Activated CD4-positive, CD25-positive, alpha-beta regulatory T cell treated with anti-CD3 and anti-CD28 coated beads, Interleukin-2, amount 50 U/mL, for 24 hours (primary cell): ENCODE measurements around the gene TMEM108.
A peak's percentile ranks its signal among the peaks of the same experiment; 100 is the strongest.

Experiments used
- ATAC-seq, 2 donors: fragments of 150-1000 bp; cut with Tn5 transposase; one replicate each; pipeline ENCODE4 v1.10.0; 2021; ENCODE audit warnings: mild to moderate bottlenecking in 1 of 2, moderate library complexity in 1 of 2

The TMEM108 gene

DNA sequence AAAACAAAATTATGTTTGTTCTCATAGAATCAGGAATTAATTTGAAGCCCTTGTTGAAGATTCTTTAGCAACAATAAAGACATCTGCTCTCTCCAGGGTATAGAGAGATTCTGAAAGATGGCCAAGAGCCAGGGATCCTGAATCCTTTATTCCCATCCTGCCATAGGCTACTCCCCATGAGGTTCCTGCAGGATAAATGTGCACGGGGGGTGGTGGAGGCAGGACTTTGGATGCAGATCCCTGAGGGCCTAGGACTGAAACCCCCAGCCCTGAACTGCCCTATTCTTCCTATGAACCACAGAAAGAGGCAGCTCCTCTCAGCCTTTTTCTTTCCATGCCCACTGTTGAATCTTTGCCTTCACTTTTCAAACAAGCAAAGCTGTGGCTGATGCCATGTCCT lies 17.1 kb downstream of the TMEM108 start:
- ATAC-seq: no peak

DNA sequence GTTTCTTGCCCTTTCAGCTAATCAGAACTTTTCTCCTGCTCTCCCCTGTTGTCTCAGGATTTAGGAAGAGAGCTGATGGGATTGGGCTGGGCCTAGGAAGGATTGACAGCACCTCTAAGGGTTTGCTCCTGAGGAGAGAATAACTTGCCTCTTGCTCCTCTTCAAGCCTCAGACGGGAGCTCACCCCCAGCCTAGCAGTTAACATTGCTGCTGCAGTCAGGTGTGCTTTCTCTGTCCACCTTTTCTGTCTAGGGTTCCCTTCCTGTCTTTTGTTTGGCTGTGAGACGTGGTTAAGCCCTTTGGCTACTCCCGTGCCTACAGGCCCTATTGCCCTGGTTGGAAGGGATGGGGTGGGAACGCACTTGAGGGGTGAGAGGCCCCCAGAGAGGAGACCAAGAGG lies 20.1 kb downstream of the TMEM108 start:
- peak in 1 of 2 donors; percentile 21 for ATAC-seq

DNA sequence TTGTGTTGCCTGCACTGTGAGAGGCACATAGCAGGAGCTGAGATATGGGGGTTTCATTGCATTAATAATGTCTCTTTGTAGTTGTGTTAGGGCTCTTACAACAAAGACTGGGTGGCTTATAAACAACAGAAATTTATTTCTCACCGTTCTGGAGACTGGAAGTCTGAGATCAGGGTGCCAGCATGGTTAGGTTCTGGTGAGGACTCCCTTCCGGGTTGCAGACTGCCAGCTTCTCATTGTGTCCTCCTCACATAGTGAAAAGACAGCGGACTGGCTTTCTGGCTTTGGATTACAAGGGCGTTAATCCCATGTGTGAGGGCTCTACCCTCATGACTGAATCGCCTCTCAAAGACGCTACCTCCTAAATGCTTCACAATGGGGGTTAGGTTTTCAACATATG lies 20.6 kb downstream of the TMEM108 start:
- no peak for ATAC-seq

DNA sequence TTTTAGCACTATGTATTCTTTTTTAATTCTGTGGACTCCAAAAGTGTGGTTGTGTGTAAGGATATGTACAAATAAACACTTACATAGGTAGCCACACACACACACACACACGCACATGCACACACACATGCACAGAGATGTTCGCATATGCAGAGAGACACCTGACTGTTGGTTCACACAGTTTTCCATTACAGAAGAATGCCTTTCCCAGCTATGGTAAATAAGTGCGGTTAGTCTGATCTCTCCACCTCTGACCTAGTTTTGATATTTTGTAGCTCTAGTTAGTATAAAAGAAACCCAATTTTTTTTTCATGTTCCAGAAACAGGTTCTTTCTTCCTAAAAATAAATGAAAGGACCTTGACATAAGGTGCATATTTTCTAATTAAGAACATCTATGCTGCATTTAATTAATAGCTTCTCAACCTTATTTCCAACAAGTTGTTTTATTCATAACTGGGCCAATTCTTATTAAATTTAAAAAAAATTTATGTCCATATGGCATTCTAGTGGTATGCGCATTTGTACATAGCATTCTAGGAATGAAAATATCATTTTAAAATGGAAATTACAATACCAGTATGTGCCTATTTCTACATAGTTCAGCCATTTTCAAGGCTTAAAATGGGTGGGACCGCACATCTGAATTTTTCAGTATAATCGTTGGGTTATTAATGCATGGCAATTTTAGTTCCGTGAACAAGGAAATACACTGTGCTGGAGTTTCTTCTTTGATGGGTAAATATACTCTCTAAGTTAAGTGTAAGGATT lies 27.2 kb downstream of the TMEM108 start:
- ATAC-seq: no peak

DNA sequence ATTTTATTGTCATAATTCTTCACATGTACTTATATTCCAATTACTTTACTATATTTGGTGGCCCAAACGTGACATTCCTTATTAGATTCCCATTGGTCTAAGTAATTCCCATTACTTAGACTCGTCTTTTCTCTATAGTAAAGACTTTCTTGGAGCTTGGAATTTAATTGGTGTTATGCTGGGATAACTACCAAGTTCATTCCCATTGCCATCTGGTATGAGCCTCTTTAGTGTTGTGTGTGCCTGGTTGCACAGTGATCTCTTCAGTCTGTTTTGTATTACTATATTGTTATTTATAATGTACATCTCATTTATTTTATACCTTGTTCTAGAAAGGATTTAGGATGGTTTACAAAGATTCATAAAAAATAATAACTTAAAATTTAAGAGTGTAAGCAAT lies 27.8 kb downstream of the TMEM108 start:
- no peak for ATAC-seq

DNA sequence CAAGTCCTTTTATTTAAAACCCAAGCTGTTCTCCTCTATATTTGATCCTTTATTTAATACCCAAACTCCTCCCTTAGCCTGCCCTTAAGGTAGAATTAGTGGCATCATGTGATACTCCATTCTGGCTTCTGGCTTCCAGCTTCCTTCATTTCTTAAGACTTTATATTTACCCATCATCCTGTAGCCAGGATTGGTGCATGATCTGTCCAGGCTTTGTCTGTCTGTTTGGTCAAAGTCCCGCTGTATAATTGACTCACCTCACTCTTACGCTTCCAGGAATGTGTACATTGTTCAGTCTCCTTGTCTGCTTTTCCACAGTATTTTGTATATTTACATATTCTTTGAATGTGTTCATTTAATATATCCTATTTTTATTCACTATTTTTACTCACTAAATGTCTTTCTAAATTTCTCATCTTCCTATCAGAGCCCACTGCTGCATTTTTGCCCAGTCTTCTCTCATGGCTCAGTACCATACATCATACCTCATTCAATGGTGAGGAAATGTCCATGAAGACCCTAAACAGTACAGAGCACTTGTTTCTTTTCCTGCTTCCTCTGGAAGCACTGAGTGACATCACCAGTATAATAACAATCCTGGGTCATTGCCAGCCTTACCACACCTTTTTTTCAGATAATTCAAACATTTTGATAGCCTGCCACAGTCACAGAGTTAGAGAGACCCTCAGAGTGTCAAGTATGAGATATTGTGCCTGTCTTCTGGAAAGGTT lies 31.5 kb downstream of the TMEM108 start:
- no peak for ATAC-seq

DNA sequence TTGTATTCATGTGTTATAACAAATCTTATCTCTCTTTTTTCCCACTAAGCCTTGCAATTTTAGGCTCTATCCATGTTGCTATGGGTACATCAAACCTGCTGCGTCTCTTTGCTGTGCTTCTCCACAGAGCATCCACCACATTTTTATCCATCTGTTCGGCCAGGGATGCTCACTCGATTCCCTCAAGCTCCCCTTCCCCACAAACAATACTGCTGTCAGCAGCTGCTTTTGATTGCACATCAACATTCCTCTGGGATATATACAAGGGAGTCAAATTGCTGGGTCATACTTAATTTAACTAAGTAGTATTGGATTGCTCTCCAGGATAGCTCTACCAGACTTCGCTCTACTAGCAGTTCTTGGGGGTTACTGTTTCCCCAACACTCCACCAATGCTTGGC lies 36.8 kb downstream of the TMEM108 start:
- ATAC-seq: no peak

DNA sequence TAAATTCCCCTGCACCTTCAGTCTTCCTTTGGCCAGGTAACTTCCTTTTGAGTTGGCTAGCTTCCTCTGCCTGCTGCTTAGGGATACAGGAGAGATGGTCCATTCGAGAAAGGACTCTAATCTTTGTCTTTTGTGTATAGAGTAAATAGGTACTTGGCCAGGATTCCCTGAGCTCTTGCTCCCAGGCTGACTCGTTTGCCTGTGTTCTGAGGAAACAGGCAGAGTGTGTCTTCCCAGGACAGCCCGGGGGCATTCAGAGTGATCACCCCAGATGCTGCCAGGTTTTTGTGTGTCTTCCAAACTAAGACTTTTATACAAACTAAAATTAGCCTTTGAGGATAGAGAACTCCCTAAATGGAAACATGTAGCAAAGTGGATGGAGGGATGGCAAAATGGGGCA lies 39.5 kb downstream of the TMEM108 start:
- no peak for ATAC-seq

DNA sequence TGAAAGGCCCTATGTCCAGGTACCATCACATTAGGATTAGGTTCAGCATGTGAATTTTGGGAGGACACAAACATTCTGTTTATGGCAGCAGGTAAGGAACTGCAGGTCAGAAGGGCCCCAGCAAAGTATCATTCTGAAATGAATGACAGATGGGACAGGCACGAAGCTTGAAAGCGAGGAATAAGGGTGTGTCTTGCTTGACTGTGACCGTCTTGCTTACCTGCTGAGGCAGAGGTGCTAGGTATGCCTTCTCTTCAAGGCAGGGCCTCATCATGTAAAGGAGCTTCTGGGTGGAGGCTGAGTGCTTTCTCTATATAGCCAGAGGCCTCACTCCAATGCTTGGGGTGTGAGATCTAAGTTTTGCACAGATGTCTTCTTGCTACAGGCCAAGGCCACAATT lies 41.4 kb downstream of the TMEM108 start:
- ATAC-seq: no peak

DNA sequence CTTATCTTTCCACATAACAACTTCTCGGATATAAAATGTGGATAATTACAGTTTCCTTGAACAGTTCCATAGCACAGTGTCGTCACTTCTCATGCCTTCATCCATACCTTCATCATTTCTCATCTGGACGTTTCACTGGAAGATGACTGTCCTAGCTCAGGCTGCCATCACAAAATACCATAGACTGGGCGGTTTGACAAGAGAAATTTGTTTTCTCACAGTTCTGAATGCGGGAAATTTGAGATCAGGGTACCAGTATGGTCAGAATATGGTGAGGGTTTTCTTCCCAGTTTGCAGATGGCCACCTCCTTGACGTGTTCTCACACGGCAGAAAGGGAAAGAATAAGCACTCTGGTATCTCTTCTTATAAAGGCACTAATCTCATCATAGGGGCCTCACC lies 42.8 kb downstream of the TMEM108 start:
- no peak for ATAC-seq

DNA sequence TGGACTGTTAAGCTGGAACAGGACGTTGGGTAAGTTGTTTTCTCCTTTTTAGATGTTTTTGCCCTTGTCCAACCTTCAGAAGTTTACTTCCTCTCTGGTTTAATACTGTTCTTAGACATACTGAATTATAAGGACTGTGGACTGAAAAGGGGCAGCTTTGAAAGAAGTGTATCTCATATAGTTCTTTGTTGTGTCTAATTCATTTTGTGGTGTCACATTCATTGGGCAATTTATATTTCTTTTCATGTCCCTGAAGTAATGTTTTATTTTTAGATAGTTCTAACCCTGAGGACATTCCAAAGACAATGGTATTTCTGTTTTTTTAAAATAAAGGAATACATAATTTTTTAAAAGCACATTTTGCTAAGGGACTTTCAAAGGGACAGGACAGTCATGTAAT lies 45.2 kb downstream of the TMEM108 start:
- no peak for ATAC-seq

DNA sequence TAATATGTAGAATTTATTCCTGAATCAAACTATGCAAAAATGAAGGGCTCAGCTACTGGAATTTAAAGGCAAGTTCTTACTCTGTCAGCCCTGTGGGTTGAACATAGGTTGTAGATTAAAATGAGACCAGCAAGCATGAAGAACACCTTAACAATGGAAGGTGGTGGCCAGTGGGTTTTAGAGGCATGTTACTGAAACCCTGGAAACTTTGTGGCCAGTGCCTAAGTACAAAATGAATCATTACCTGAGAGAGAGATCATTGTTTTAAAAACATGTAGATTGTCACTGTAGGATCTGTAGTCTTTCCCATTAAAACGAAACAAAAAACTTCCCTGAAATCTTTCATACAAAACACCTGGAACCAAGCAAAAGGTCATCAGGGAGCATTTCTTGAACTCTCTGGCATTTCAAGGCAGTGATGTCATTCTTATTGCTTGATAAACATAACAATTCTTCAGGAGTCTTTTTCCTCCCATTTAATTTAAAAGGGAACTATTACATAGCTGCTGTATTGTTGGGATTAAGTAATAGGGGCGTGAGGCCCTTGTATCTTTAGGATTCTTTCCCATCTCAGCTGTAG lies 51.8 kb downstream of the TMEM108 start:
- ATAC-seq: no peak

DNA sequence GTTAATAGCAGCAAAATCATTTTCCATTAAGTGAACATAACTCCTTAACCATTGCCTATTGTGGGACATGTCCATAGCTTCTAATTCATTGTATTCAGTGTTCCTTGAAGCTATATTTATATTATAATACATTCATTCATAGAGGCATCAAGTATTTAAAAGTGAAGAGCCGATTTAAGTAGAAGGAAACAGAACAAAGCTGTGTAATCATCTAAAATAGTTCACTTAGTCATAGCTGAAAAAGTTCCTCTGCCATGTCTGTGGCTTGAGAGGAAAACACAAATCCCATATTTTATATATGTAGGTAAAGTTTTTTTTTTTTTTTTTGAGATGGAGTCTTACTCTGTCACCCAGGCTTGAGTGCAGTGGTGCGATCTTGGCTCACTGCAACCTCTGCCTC lies 54.5 kb downstream of the TMEM108 start:
- ATAC-seq: no peak

DNA sequence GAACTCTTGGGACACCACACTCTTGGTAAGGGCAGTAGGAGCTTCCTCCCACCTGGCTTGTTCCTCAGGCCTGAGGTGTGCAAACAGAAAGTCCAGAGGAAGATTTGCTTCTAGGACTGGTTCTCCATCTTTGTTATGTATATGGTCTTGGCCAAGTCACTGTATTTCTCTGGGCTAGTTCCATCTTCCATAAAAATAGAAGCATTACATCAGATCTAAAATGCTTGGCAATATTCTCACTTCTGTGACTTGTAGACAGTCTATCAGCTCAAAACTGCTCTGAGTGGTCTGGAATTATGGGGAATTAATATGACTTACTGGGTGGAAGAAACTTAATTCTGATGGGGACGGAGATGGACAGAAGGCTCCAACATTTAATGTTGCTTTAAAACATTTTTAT lies 55.2 kb downstream of the TMEM108 start:
- no peak for ATAC-seq

DNA sequence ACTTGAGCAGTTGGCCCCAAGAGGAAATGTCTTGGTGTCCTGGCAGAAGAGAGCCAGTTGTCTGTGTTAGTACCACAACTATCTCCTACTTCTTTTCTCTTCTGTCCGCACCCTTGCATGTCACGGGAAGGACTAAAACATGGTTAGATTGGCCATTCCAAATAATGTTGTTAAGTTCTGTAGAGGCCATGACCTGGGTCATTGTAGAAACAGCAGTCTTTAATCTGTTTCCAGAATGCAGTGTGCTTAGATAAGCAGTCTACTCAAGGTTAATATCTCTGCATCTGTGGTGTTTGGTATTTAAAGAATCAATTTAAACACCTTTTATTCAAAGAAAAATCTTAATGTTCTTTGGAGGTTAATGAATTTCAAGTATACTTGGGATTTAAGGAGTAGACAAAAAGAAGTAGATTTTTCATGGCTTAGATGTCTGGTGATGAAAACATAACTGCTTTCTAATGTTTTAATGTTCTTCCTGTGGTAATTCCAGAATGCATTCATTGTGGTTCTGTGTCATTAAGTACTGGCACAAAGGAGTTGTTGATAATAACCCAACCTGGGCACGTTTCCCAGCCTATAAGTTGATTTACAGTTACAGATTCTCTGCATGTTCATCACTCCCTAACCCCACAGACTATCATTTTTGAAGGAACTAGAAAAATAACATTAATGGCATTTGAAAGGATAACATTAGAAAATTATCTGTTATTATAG lies 58.9 kb downstream of the TMEM108 start:
- ATAC-seq: no peak

DNA sequence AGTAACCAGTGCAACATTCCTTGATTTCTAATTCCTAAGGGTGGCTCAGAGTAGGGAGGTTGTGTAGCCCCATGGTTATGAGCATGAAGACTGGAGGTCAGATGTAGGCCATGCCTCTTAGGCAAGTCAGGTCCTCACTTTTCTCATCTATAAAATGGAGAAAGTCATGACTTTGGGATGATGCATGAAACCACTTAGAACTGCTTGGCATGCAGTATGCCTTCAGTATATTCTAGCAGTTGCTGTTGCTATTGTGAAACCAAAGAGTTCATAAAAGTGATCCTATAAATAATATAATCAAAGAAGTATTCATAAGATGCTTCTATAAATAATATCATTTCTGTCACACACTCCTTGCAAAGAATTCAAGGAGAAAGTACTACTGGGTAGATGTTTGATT lies 65.5 kb downstream of the TMEM108 start:
- no peak for ATAC-seq

DNA sequence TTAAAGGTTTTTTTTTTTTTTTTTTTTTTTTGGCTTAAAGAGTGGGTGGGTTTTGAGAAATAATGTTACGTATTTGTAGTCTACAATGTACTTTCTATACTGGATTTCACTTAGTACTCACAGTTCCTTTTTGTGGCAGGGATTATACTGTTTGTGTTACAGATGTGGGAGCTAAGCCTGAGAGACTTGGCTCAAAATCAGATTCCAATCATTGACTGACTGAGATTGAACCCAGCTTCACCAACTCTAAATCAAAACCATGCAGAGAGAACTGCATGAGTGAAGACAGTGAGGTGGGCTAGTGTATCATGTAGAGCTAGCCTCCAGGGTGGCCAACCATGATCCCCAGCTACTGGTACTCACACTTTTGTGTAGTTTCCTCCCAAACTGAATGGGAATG lies 68.0 kb downstream of the TMEM108 start:
- no peak for ATAC-seq

DNA sequence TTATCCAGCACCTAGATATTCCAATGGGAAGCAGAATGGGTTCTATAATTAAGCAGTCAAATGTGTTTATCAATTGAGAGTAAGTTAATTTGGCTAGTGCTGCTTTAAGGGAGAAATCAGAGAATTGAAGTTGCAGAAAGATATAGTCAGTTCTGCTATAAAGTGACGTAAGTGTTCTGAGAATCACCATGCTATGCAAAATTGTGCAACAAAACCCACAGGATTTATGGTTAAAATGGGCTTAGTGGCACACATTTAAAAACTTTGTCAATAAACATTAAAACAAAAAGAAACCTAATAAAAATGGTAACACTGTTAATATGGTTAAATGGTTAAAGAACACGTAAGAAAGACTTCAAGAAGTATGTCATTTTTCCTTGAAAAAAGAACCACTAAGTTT lies 74.5 kb downstream of the TMEM108 start:
- no peak for ATAC-seq

DNA sequence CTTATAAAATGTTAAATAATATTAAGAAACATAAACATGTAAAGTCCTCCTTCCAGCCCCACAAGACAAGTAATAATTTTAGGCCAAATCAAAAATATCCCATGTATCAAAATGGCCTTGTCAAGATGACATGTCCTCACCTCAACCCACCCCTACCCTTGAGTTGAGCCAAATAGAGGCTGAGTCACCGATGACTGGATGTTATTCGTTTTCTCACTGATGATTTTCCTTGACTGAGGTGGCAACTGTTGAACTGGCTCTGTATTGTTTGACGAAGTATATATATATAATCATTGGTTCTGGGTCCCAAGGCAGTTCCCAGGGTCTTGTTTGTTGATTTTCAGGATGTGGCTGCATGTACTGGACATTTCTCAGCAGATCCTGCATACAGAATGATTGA lies 75.3 kb downstream of the TMEM108 start:
- no peak for ATAC-seq

DNA sequence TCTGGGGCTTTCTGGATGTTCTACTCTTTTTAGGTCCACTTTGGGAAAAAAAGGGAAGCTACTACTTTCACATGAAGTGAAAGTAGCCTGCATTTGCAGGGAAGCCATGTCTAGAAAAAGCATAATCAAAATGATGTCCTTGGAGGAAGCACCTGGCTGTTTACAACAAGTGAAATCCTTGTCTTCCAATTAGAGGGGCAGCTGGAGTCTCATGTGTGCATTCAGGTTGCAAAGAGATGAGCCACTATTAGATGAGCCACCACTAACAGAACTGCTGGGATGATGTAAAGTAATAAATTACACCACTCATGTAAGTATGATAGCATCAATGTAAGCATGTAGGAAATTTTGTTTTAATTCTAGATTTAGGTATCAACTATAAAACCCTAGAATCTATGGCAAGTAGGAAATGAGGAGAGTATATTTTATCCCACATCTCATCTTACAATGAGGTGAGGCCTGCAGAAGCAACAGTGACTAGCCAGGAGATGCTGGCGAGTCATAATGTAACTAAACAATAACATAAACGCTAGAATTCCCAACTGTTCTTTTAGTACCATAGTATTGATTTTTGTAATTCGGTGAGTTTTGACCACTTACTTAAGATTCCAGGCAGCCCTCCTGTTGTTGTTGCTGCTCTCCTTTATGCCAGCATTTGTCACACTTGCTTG lies 75.9 kb downstream of the TMEM108 start:
- no peak for ATAC-seq

DNA sequence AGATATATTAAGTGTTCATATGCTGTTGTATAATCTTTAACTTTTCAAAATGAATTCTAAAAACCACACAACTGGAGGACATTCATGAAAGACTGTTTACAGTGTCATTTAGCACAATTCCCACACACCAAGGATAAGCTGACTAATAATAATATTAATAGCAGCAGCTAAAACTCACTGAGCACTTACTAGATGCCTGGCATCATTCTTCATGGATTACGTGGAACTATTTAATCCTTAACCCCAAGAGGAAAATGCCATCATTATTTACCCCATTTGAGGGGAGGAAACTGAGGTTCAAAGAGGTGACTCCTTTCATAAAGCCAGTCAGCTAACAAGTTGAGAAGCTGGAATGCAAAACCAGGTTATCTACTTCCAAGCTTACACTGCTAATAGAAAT lies 77.0 kb downstream of the TMEM108 start:
- no peak for ATAC-seq

DNA sequence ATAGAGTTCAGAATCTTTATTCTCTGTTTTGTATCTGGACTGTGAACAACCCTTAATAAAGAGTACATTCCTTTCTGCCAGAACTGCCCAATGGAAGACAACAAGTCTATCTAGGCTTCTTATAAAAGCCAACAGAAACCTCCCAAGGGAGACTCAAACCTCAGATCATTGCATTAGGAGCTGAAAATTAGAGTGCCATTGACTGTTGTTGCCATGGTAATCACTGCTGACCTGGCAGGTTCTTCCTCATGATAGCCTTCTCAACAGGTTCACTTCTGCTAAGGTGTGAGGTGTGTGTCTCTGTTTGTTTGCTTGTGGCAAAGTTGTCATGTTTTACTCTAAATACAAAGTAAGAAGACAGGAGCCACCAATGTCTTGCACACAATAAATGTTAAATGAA lies 79.2 kb downstream of the TMEM108 start:
- ATAC-seq: no peak

DNA sequence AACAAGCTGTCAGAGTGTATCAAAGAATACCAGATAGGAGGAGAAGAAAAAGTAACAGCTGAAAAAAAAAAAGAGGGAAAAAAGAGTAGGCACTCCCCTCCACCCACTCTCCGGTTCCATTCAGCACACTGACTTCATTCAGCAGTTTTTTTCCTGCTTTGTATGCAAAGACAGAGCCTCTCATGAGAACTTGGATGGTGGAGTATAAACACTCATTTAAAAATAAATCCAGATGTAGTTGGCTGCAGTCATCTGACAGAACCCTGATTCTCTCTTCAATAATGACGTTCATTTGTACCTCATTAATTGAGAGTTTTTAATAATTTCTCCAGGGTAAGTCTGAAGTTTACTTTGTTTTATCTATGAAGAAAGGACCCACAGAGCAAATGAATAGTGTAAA lies 81.0 kb downstream of the TMEM108 start:
- no peak for ATAC-seq
